DND-41 (cell line): Measurements from ENCODE around the gene LCN15.
A peak's percentile ranks its signal among the peaks of the same experiment; 100 is the strongest.

Experiments used
- ATAC-seq: fragments of 200-7000 bp; cut with Tn5 transposase; 3 replicates; pipeline ENCODE4 v1.9.1; 2021; ENCODE audit warnings: low read depth; ENCODE audit not compliant: insufficient read depth
- DNase-seq: peaks from one replicate; pipeline ENCODE4 v3.0.0-alpha.2; 2020
- H2AFZ ChIP-seq: 2 replicates; pipeline ENCODE4 v1.6.0; 2012; ENCODE audit warnings: low read depth, low read length
- H3K27ac ChIP-seq: 2 replicates; pipeline ENCODE4 v1.5.1; 2012; ENCODE audit warnings: low read length, inconsistent platforms
- H3K27me3 ChIP-seq: fragments of 200-600 bp; sonication (generic); 2 replicates; pipeline ENCODE4 v1.6.0; 2012; ENCODE audit warnings: low read length, mild to moderate bottlenecking, inconsistent platforms; ENCODE audit not compliant: insufficient read depth, poor library complexity
- H3K36me3 ChIP-seq: 2 replicates; pipeline ENCODE4 v1.5.1; 2012; ENCODE audit warnings: low read length, inconsistent platforms; ENCODE audit not compliant: insufficient read depth
- H3K4me1 ChIP-seq: 2 replicates; pipeline ENCODE4 v1.5.1; 2012; ENCODE audit warnings: mild to moderate bottlenecking, low read length; ENCODE audit not compliant: insufficient read depth
- H3K4me2 ChIP-seq: 2 replicates; pipeline ENCODE4 v1.6.0; 2012; ENCODE audit warnings: mild to moderate bottlenecking, moderate library complexity, low read length, inconsistent platforms; ENCODE audit not compliant: insufficient read depth
- H3K4me3 ChIP-seq, 2 experiments: fragments of 200-600 bp in 1 of 2; shearing (Covaris generic) in 1 of 2; 2 replicates each; pipeline ENCODE4 v1.5.1; 2012 to 2016; ENCODE audit warnings: inconsistent platforms in 2 of 2, low read length in 2 of 2, mild to moderate bottlenecking in 2 of 2, low read depth in 1 of 2, moderate library complexity in 1 of 2
- H3K79me2 ChIP-seq: 2 replicates; pipeline ENCODE4 v1.6.0; 2012; ENCODE audit warnings: low read length, inconsistent platforms; ENCODE audit not compliant: insufficient read depth
- H3K9ac ChIP-seq: 2 replicates; pipeline ENCODE4 v1.6.0; 2012; ENCODE audit warnings: low read depth, mild to moderate bottlenecking, inconsistent platforms, low read length, moderate library complexity
- H3K9me3 ChIP-seq: 2 replicates; pipeline ENCODE4 v1.5.1; 2012; ENCODE audit warnings: low read length, moderate library complexity, mild to moderate bottlenecking, inconsistent platforms; ENCODE audit not compliant: insufficient read depth, severe bottlenecking
- H4K20me1 ChIP-seq: 2 replicates; pipeline ENCODE4 v1.6.0; 2012; ENCODE audit warnings: low read length; ENCODE audit not compliant: insufficient read depth
- CTCF ChIP-seq: IDR thresholded peaks from 2 replicates; pipeline ENCODE4 v1.5.1; 2012; ENCODE audit warnings: borderline replicate concordance, low read length, moderate library complexity, mild to moderate bottlenecking; ENCODE audit not compliant: poor library complexity, severe bottlenecking; ENCODE audit errors: extremely low read depth
- EZH2 ChIP-seq: IDR thresholded peaks from 3 replicates; pipeline ENCODE4 v1.6.1; 2012; ENCODE audit warnings: borderline replicate concordance, low read depth, mild to moderate bottlenecking, moderate library complexity, low read length, inconsistent platforms; ENCODE audit not compliant: severe bottlenecking

The LCN15 gene

GRCh38 chr9:136802321-136802720, 38.0 kb upstream of the LCN15 start:
- DNase-seq (no peak), ATAC-seq (no peak)
- Histone ChIP-seq H3K36me3 (peaks cover 10% of the 10 kb centered on the region; the same call in 1 of the 2 replicates), H3K4me1 (peaks cover 41% of the 10 kb centered on the region), H3K79me2 (peaks cover 7% of the 10 kb centered on the region), H4K20me1 (peaks cover 17% of the 10 kb centered on the region; the same call in 1 of the 2 replicates), H2AFZ (no peak overlapping the region), H3K9me3 (no peaks in the 10 kb centered on the region), H3K27ac (no peak overlapping the region), H3K9ac (no peak overlapping the region), H3K27me3 (peaks cover 26% of the 10 kb centered on the region), H3K4me3 (no peak overlapping the region), H3K4me2 (no peak overlapping the region)
- TF ChIP-seq EZH2 (no peak), CTCF (no peak)

GRCh38 chr9:136799854-136800657, 35.7 kb upstream of the LCN15 start:
- Histone ChIP-seq H3K4me1 (peaks cover 24% of the 10 kb centered on the region), H4K20me1 (peaks cover 17% of the 10 kb centered on the region; the same call in 1 of the 2 replicates), H3K27me3 (peaks cover 26% of the 10 kb centered on the region), H3K36me3 (0 out of 2 replicates have a peak, but pooled peaks cover 2% of the 10 kb centered on the region), H3K9me3 (no peaks in the 10 kb centered on the region), H3K9ac (peak overlapping the region; percentile 26; the same call in 1 of the 2 replicates), H3K79me2 (no peaks in the 10 kb centered on the region), H3K4me3 (peak overlapping the region in 1 of 2 experiments; percentile 46; a peak in 2 of 4 replicates), H2AFZ (peak overlapping the region; percentile 49; the same call in 1 of the 2 replicates), H3K4me2 (peak overlapping the region; percentile 78), H3K27ac (no peak overlapping the region)
- TF ChIP-seq CTCF: no peak
- no peak for TF ChIP-seq EZH2
- DNase-seq: peak; percentile 81
- peak; percentile 78 for ATAC-seq

GRCh38 chr9:136799079-136799853, 34.9 kb upstream of the LCN15 start:
- H3K27me3 ChIP-seq: peaks cover 26% of the 10 kb centered on the region
- peak overlapping the region in 1 of 2 experiments; percentile 46; a peak in 2 of 4 replicates for H3K4me3 ChIP-seq
- peak overlapping the region; percentile 78 for H3K4me2 ChIP-seq
- no peaks in the 10 kb centered on the region for H3K36me3 ChIP-seq
- no peak overlapping the region for H3K27ac ChIP-seq
- H3K9me3 ChIP-seq: no peaks in the 10 kb centered on the region
- ATAC-seq (no peak), DNase-seq (no peak)
- no peak for TF ChIP-seq CTCF
- no peak for TF ChIP-seq EZH2
- no peaks in the 10 kb centered on the region for H3K79me2 ChIP-seq
- H4K20me1 ChIP-seq: peaks cover 17% of the 10 kb centered on the region; the same call in 1 of the 2 replicates
- peaks cover 24% of the 10 kb centered on the region for H3K4me1 ChIP-seq
- peak overlapping the region; percentile 21; the same call in 1 of the 2 replicates for H3K9ac ChIP-seq
- no peak overlapping the region for H2AFZ ChIP-seq
